GM19099 (cell line): ENCODE results near the gene CHDH.
A peak's percentile ranks its signal among the peaks of the same experiment; 100 is the strongest.

ENCODE experiments used
- POLR2A ChIP-seq: IDR thresholded peaks from 3 replicates; pipeline ENCODE4 v1.6.1; 2011; ENCODE audit warnings: low read depth; ENCODE audit not compliant: insufficient read length; ENCODE audit errors: extremely low read depth

The CHDH gene

DNA sequence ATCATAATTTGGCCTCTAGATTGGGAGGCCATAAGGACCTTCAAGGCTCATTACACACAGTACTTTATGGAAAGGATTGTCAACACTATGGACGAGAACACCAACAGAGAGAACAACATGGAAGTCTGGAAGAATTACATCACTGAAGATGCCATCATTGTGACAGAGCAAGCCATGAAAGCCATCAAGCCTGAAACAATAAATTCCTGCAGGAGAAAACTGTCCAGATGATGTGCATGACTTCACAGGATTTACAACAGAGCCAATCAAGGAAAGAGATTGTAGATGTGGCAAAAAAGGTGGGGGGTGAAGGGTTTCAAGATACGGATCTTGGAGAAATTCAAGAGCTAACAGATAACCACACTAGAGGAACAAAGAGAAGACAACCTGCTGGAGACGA lies 16.0 kb upstream of the CHDH start:
- no peak for TF ChIP-seq POLR2A

DNA sequence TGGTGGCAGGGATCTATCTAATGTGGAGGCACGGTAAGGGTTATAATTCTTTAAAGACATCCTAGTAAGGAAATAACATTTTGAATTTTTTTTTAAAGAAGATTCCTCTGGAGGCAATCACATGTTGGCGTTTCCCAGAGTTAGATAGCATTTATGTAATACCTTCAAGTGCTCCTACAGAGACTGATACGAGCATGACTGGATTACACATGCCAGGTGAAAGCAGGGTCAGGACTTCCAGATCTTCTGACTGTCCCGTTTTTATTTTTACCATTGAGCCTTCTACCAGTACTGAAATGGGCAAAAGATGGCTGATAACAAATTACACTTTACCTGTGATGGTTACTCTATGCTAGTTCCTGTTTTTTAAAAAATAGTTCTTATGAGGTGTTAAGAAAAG lies 14.0 kb upstream of the CHDH start:
- no peak for TF ChIP-seq POLR2A

DNA sequence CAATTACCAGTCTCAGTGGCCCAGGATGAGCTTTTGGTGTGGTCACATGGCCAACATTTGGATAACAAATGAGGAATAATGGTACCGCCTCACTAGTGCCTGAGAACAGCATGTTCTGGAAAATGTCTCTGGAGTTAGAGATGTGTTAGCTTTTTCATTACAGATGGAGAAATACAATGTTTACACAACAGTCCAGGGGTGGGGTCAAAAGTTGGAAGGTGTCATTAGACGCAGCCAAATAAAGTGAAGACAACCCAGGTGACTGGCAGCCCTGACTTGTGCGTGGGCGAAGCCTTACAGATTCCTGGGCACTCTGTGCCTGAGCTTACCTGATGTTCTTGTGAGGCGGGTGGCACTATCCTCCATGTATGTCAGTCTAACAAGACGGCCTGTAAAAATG lies 13.0 kb upstream of the CHDH start:
- TF ChIP-seq POLR2A: no peak

DNA sequence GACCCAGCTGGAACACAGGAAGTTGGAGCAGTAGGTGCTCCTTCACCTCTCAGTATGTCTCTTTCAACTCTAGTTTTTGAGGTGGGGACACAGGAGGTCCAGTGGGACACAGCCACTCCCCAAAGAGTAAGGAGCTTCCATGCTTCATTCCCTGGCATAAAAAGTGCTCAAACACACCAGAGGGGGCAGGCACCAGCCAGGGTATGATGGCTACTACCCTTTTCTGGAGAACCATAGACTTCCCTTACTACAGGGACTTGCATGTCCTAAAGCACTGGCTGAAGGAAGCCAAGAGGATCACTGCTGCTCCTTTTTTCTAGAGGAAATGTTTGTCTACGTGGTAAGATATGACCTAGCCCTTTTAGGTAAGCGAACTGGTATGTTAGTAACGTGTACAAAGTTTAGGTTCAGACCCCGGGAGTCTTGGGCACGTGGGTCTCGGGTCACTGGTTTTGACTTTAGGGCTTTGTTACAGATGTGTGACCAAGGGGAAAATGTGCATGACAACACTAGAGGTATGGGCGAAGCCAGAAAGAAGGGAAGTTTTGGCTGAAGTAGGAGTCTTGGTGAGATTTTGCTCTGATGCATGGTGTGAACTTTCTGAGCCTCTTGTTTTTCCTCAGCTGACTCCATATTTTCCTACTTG lies 12.0 kb upstream of the CHDH start:
- TF ChIP-seq POLR2A: no peak

DNA sequence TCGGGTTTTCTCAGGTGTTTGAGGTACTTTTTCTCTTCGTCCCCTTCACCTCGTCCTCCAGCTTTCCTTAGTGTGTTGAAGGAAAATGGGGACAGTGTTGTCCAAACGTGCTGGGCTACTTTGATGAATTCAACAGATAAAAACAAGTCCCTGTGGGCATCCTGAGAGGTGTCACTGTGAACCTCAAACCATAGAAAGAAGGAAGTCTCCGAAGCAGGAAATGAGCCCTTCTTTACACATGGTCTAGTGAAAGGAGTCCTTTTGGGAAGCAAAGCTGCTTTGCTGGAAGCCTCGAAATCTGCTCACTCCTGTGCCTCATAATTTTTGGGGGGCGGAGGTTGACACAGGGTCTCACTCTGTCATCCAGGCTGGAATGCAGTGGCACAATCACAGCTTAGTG lies 10.7 kb upstream of the CHDH start:
- no peak for TF ChIP-seq POLR2A

DNA sequence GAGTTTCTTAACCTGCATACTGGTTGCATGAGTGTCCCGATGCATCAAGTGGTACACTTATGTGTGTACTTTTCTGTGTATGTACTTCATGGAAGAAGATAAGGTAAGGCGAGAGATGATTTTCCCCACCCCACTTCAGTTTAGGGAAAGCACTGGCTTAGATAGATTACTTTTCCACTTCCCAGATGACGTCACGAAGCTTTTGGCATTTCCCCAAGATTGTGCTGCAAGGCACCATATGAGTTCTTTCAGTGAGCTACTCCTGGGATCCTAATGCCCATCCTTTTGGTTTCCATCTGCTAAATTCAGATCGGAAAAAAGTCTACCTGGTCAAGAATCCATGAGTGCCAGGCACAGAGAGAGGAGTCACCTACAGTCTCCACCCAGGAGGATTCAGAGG lies 4.7 kb upstream of the CHDH start:
- no peak for TF ChIP-seq POLR2A

DNA sequence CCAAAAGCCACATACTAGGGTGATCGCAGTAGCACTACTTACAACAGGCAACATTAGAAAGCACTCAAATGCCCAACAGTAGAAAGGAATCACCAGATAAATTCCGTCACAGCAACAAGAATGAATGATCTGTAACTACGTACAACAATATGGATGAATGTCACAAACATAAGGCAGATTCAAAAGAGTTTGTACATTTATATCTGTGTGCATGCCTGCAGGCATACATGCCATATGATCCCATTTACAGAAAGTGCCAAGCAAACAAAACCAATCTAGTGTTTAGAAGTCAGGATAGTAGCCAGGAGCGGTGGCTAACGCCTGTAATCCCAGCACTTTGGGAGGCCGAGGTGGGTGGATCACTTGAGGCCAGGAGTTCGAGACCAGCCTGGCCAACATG lies 3.7 kb upstream of the CHDH start:
- TF ChIP-seq POLR2A: no peak

DNA sequence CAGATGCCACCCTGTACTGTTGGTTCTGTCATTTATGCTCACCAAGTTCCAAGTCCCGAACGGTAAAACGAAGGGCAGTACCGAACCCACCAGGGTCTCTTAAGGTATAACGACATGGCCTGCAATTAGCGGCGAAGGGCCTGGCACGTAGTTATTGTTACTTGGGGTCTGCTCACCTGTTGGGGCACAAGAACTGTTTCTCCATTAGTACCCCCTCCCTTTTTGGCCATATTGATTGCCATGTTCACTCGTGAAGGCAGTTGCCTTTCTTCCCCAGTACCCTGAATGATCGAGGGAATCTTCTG lies 584 bp upstream of the CHDH start:
- no peak for TF ChIP-seq POLR2A

DNA sequence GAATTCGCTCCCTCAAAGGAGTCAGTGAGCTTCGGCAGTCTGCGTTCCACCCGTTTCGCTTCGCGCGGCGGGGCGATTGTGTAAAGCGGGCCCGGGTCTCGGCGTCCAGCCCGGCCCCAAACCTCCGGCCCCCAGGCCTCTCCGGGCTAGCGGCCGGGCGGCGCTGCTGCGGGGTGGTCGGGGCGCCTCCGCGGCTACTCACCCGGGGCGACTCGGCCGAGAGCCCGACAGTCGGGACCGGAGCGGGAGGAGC lies 412 bp downstream of the CHDH start:
- no peak for TF ChIP-seq POLR2A

DNA sequence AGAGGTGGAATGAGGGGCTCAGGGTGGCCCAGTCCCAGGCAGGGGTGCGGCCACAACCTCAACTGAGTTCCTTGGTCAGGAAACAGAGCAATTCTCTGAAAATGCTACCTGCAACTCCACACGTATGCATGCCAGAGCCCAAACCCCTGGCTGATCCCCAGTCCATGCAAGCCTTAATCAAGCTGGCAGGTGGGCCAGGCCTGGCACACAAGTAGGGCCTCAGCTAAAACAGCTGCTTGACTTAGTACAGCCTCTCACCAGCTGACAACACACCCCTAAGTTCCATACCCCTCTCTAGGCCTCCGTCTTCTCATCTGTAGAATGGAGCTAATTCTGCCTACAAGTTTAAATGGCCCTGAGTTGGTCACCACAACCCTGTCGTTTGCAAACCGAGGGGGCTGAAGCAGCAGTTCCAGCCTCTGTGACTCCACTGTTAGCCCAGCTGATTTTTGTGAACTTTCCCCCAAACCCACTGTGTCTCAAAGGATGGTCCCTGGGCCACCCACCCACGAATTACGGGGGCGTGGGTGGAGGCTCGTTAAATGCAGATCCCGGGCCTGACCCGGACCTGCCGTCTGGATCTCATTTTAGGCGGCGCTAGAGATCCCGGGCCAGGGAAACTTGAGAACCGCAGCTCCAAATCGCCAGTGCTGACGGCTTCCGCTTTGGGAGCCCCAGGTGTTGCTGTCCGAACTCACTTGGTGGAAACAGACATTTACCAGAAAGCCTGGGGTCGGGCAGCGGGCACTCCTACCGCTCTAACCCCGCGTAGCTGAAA lies 927 bp downstream of the CHDH start:
- TF ChIP-seq POLR2A: no peak

DNA sequence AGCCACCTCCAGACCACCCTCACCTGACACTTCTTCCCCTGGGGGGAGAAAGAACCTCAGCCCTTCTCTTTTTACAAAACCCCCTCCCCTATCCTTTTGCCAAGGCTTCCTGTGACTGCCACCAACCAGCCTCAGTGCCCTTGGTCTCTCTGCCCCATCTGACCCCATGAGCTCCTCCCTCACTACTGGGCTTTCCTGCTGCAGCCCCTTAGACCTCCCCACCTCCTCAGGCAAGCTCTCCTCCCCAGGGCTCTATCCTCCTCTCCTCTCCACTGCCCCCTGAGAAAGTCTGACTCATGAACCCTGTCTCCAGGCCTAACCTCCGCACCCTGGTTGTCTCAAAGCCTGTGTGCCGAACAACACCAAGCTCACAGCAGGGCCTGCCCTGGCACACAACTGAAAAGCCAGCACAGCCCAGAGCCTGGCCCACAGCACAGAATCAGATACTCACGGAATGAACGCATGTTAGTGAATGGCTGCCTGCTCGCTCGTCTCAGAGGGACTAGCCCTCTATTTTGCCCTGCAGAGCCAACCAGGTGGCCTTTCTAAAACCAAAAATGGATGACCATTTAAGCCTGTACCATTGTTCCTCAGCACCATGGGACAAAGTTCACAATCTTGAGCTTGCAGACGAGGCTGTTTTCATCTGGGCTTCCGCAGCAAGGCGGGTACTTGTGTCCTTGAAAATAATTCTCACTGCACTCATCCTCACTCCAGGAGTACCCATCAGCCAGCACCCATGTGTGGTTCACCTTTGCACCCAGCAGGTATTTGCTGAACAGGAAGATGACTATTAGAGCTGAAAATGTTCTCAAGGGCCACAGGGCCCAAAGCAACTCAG lies 1.7 kb downstream of the CHDH start:
- peak; percentile 13 for TF ChIP-seq POLR2A

DNA sequence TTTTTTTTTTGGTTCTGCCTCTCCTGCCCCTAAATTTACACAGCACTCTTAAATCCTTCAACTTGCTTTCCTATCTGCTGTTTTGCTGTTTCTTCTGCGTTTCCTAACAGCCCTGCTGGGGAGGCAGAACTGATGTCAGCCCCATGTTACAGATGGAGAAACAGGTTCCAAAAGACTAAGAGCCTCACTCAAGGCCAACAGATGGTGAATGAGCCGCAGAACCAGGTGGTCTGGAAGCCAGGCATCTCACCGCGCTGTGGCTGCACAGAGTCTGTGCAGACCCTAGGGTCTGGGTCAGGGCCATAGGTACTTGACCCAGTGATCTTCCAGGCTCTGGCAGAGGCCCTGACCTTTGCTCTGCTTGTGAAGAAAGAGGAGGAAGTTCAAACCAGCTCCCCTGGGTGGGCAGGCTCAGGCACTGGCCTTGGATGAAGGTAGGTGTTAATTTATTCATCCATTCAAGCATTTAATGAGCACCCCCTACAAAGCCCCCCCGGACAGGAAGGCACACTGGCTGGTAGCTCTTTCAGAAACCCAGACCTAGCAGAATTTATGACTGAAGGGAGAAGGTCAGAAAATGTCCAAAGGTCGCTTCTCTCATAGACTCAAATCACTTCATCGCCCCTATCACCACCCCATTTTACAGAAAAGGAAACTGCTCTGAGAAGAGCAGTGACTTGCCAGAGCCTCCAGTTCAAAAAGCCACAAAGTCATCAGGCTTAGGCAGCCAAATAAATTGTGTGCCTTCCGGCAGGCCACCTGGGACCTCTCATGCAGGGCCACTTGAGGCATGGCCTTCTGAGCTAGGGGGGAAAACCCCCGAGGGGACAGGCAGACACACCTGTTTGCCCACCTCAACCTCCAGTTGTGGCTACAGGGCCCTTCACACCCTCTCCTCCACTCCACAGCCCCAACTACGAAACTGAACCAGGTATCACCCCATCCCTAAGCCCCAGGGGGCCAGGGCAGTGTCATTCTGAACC lies 2.7 kb downstream of the CHDH start:
- peak; percentile 19 for TF ChIP-seq POLR2A

DNA sequence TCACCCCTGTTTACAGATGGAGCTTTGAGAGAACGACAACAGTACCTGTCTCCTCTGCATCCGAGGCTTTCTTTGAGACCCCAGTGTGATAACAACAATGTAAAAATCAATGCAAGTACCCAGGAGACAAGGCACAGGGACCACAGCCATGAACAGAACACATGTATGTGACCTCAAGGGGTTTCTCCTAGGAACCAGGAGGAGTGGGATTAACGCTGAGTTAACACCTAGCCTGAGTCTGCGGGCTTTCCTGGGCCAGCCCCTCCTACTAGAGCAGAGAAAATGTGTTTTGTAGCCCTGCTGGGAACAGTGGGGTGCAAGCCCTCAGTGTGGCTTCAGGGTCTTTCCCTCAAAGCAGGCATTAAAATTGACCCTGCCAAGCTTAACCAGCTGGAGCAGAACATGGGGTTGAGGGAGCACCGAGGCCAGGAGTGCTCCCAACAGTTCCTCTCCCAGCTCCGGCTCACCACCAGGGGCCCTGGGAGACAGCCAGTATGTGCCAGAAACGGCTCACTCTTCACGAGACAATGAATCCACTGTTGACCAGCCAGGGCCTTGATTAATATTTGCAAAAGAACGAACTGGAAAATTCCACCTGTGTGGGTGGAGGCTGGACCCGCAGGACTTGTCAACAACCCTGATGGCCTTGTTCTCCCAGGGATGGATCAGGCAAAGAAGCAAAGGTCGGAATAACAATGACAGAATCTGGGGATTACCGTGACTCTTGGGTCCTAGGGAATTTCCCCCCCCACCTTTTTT lies 3.6 kb downstream of the CHDH start:
- TF ChIP-seq POLR2A: no peak

DNA sequence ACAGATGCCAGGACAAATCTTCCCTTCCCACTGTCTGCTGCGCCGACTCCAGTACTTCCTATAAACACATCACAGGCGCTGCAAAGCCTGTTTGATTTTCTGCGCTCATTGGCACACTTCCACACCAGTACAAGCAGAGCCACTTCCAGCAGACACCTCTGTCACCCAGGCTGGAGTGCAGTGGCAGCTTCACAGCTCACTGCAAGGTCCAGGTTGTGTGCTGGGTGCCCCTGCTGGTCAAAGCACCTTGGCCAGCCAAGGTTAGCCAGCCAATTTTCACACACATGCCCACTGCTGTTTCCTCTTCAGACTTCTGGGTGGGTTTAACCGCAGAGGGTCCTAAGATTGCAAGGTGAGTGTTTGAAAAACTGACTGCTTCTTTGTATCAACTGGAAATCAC lies 4.9 kb downstream of the CHDH start:
- TF ChIP-seq POLR2A: no peak
